ENCODE measurements around the gene AGAP1. TPM values are rescaled to one million over a fixed set of nuclear protein-coding genes. Genes with fewer than 3 reads are reported as not detected.

Gene AGAP1
- total and polyA plus RNA-seq, 2 donors: 1.7 to 3.0 TPM

DNA sequence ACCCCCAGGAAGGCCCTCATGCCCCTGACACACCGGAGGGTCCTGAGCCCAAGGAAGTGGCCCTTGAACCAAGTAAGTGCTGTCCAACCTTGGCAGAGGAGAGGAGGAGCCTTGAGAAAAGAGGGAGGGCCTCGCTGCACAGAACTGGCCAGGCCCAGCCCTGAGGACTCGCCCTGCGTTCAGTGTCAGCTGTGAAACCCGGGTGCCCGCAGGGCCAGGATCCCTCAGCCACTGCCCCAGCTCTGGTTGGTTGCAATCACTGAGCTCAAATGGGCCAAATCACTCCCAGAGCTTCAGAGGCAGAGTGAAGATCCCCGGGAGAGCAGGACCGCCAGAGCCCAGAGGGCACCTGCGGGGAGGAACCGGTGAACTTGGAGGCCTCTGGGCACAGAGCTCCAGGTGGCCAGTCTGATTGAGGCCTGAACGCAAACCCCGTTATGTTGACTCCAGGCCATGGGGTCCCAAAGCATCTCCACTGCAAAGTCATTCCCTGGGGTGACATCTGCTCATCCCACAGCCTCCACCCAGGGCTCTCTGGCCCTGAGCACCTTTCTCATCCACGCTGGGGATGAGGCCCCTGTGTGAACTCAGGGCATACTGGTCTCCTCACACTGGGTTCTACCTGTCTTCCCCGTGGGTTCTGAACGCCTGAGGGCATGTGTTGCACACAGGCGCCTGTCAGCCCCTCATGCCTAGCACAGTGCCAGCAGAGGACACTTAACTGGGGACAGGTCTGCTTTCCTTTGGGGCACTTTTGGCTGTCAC lies 662.4 kb downstream of the AGAP1 start:
- H3K27ac ChIP-seq (ENCODE audit: low read depth in 1 of 2, low read length in 1 of 2): no peak overlapping the region
- H3K4me3 ChIP-seq (ENCODE audit: low read length in 2 of 2): no peak overlapping the region
- 92% methylated on average over 16 of the region's 16 CpGs for WGBS
- no peak for DNase-seq (ENCODE audit: low read depth in 6 of 9, low spot score in 9 of 9)
- peaks cover 1 to 3% of the 10 kb centered on the region in 2 donors for H3K9me3 ChIP-seq (ENCODE audit: control insufficient read depth in 2 of 2, insufficient read depth in 1 of 2, low read length in 1 of 2)
- no peaks in the 10 kb centered on the region for H3K36me3 ChIP-seq (ENCODE audit: control insufficient read depth in 2 of 2, insufficient read depth in 2 of 2, low read length in 1 of 2)
- no peaks in the 10 kb centered on the region for H3K4me1 ChIP-seq (ENCODE audit: control insufficient read depth in 2 of 2, insufficient read depth in 2 of 2, low read length in 2 of 2)
- H3K27me3 ChIP-seq (ENCODE audit: control insufficient read depth in 2 of 2, insufficient read depth in 1 of 2, low read length in 1 of 2): peaks cover 35 to 51% of the 10 kb centered on the region in 2 donors

DNA sequence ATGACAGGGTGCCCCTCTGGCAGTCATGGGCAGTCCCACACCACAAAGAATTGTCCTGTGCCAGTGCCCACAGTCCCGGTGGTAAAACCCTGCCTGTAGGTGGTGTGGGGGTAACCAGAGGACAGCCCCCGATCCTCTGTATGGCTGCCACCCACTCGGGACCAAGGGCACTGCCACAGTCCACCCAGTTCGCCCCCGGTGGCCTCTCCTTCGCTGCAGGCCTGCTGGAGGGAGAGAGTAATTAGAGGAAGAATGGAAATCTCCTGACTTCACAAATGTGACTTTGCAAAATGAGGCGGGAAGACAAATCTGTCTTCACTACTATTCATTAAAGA lies 663.0 kb downstream of the AGAP1 start:
- WGBS: 82% methylated on average over 7 of the region's 7 CpGs
- DNase-seq (ENCODE audit: low read depth in 6 of 9, low spot score in 9 of 9): no peak
- H3K4me1 ChIP-seq (ENCODE audit: control insufficient read depth in 2 of 2, insufficient read depth in 2 of 2, low read length in 2 of 2): no peaks in the 10 kb centered on the region
- H3K27ac ChIP-seq (ENCODE audit: low read depth in 1 of 2, low read length in 1 of 2): no peak overlapping the region
- no peaks in the 10 kb centered on the region for H3K36me3 ChIP-seq (ENCODE audit: control insufficient read depth in 2 of 2, insufficient read depth in 2 of 2, low read length in 1 of 2)
- peaks cover 40 to 56% of the 10 kb centered on the region in 2 donors for H3K27me3 ChIP-seq (ENCODE audit: control insufficient read depth in 2 of 2, insufficient read depth in 1 of 2, low read length in 1 of 2)
- no peak overlapping the region for H3K4me3 ChIP-seq (ENCODE audit: low read length in 2 of 2)
- peaks cover 1 to 3% of the 10 kb centered on the region in 2 donors for H3K9me3 ChIP-seq (ENCODE audit: control insufficient read depth in 2 of 2, insufficient read depth in 1 of 2, low read length in 1 of 2)

DNA sequence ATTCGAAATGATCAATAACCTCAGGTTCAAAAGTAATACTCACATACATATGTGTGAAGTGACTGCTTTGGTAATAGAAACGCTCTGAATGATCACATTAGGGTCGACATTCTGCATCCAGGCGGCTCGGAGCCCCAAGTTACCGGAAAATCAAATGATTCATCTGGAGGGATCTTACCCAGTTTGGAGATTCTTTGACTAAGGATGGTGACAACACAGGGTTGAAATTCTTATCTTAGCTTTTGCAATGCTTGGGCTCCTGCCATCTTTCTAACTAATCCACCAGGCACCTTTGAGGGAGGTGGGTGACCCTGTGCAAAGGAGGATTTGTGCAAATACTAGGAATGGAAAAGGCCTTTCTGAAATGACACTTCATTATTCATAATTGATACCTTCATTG lies 663.5 kb downstream of the AGAP1 start:
- DNase-seq (ENCODE audit: low read depth in 6 of 9, low spot score in 9 of 9): no peak
- WGBS: 89% methylated on average over 6 of the region's 6 CpGs
- no peaks in the 10 kb centered on the region for H3K4me1 ChIP-seq (ENCODE audit: control insufficient read depth in 2 of 2, insufficient read depth in 2 of 2, low read length in 2 of 2)
- peaks cover 46 to 61% of the 10 kb centered on the region in 2 donors for H3K27me3 ChIP-seq (ENCODE audit: control insufficient read depth in 2 of 2, insufficient read depth in 1 of 2, low read length in 1 of 2)
- no peak overlapping the region for H3K4me3 ChIP-seq (ENCODE audit: low read length in 2 of 2)
- H3K27ac ChIP-seq (ENCODE audit: low read depth in 1 of 2, low read length in 1 of 2): no peak overlapping the region
- H3K36me3 ChIP-seq (ENCODE audit: control insufficient read depth in 2 of 2, insufficient read depth in 2 of 2, low read length in 1 of 2): no peaks in the 10 kb centered on the region
- peaks cover 1 to 3% of the 10 kb centered on the region in 2 donors for H3K9me3 ChIP-seq (ENCODE audit: control insufficient read depth in 2 of 2, insufficient read depth in 1 of 2, low read length in 1 of 2)

DNA sequence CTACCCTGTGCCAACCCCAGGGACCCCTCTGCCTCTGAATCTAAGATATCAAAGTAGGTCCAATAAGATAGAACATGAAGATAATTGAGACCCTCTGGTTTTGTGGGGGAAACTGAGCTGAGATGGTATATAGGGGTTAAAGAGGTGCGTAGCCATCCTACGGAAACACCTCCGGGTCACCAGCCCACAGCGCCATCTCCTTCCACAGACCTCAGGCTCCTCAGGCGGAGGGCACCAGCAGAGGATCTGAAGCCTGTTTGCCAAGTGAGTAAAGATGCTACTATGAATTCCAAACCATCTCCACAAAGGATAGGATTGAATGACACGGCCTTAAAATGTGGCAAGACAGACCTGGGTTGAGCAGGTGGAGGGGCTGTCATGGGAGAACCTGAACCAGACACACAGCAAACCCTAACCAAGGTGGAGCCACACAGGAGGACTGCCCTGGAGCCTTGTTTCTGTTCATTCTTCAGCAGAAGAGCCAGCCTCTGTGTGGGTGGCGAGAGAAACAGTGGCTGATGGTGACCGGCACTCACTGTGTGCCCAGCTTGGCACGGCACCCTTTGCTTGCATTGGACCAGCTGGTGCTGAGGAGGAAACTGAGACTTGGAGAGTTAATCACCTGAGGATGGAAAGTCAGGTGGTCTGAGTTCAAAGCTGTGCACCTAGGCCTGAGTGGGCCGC lies 664.1 kb downstream of the AGAP1 start:
- Histone ChIP-seq H3K27me3 (ENCODE audit: control insufficient read depth in 2 of 2, insufficient read depth in 1 of 2, low read length in 1 of 2) (peaks cover 52 to 67% of the 10 kb centered on the region in 2 donors), H3K4me3 (ENCODE audit: low read length in 2 of 2) (no peak overlapping the region), H3K9me3 (ENCODE audit: control insufficient read depth in 2 of 2, insufficient read depth in 1 of 2, low read length in 1 of 2) (peaks cover 0 to 1% of the 10 kb centered on the region in 2 donors), H3K4me1 (ENCODE audit: control insufficient read depth in 2 of 2, insufficient read depth in 2 of 2, low read length in 2 of 2) (no peaks in the 10 kb centered on the region), H3K36me3 (ENCODE audit: control insufficient read depth in 2 of 2, insufficient read depth in 2 of 2, low read length in 1 of 2) (no peaks in the 10 kb centered on the region), H3K27ac (ENCODE audit: low read depth in 1 of 2, low read length in 1 of 2) (no peak overlapping the region)
- 89% methylated on average over 10 of the region's 10 CpGs for WGBS
- DNase-seq (ENCODE audit: low read depth in 6 of 9, low spot score in 9 of 9): no peak

DNA sequence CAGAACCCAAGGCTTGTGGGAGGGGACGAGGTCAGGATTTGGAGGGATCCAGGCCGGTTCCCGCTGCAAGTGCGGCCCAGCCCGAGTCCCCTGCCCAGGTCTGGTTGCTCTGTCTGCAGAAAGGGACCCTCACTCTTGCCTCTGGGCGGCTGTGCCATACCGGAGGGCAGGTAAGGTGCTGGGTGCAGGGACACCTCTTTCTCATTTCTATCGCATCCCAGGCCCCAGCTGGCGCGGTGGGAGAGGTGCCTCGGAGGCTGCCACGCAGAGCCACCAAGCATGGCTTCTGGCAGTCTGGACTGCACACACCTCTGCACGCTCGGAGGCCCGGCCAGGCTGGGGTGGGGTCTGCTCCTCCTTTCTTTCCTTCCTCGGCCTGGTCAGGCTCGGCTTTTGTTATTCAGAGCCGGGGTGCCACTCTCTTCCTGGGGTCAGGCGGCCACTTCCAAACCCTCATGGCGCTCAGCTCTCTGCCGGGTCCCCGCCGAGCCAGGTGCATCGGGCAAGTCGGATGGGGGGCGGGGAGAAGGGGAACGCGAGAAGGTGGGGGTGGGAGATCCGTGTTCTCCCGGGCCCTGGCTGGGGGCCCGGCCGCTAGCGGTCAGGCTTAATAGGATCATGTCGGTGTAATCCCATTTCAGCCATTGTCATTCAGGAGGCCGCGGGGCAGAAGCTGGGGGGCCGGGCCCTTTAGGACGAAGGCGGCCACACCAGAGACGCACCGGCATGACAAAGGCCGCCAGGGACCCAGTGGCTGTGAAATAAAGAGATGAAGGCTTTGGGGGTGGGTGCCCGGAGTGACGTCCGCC lies 665.3 kb downstream of the AGAP1 start:
- H3K36me3 ChIP-seq (ENCODE audit: control insufficient read depth in 2 of 2, insufficient read depth in 2 of 2, low read length in 1 of 2): no peaks in the 10 kb centered on the region
- H3K4me3 ChIP-seq (ENCODE audit: low read length in 2 of 2): no peak overlapping the region
- peaks cover 64 to 80% of the 10 kb centered on the region in 2 donors for H3K27me3 ChIP-seq (ENCODE audit: control insufficient read depth in 2 of 2, insufficient read depth in 1 of 2, low read length in 1 of 2)
- no peaks in the 10 kb centered on the region for H3K9me3 ChIP-seq (ENCODE audit: control insufficient read depth in 2 of 2, insufficient read depth in 1 of 2, low read length in 1 of 2)
- no peaks in the 10 kb centered on the region for H3K4me1 ChIP-seq (ENCODE audit: control insufficient read depth in 2 of 2, insufficient read depth in 2 of 2, low read length in 2 of 2)
- no peak for DNase-seq (ENCODE audit: low read depth in 6 of 9, low spot score in 9 of 9)
- no peak overlapping the region for H3K27ac ChIP-seq (ENCODE audit: low read depth in 1 of 2, low read length in 1 of 2)
- 11% methylated on average over 45 of the region's 45 CpGs for WGBS

DNA sequence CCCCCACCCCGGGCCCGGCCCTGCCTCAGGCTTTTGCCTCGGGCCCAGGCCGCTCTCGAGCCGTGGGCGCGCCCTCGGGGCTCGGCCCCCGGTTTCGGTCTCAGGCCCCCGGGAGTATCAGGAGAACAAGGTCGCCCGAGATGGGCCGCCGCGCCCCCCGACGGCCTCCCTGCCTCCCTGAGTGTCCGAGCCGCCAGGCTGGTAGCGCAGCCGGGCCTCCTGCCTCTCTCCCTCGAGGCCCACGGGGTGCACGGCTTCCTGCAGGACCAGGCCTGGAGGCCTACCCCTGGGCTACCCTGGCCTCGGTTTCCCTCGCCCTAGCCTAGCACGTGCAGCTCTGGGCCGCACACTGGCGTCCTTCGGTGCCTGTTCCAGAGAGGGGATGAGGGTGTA lies 665.9 kb downstream of the AGAP1 start:
- Histone ChIP-seq H3K27me3 (ENCODE audit: control insufficient read depth in 2 of 2, insufficient read depth in 1 of 2, low read length in 1 of 2) (peaks cover 70 to 86% of the 10 kb centered on the region in 2 donors), H3K36me3 (ENCODE audit: control insufficient read depth in 2 of 2, insufficient read depth in 2 of 2, low read length in 1 of 2) (no peaks in the 10 kb centered on the region), H3K27ac (ENCODE audit: low read depth in 1 of 2, low read length in 1 of 2) (no peak overlapping the region), H3K4me1 (ENCODE audit: control insufficient read depth in 2 of 2, insufficient read depth in 2 of 2, low read length in 2 of 2) (no peaks in the 10 kb centered on the region), H3K9me3 (ENCODE audit: control insufficient read depth in 2 of 2, insufficient read depth in 1 of 2, low read length in 1 of 2) (no peaks in the 10 kb centered on the region), H3K4me3 (ENCODE audit: low read length in 2 of 2) (no peak overlapping the region)
- 11% methylated on average over 33 of the region's 33 CpGs for WGBS
- DNase-seq (ENCODE audit: low read depth in 6 of 9, low spot score in 9 of 9): no peak

DNA sequence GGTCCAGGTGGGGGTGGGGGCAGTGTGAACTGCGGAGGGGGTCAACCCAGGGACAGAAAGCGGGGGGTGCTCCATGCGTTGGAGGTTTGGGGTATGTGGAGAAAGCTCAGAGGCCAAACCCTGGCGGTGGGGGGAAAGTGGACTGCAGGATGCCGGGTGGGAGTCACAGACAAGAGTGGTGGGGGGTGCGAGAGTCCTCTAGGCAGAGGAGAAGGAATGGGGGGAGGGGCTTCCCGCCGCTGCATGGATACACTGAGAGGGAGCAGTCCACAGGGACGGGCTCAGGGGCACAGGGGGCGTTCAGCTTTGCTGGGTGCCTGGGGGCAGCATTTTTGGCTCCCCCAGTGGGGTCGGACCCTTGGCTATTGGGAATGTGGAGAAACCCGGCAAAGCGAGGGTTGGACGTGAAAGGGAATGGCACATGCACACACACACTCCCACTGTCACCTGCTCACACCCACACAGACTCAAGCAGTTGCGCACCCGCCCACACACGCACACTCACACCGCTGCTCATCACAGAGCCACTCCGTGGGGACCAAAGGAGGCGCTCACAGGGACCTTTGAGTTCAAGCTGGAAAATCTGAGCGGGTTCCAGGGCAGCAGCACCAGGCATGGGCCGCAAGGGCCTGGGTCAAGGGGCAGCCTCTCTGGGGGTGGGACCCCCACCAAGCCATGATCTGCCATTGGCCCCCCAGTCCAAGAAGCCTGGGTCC lies 666.7 kb downstream of the AGAP1 start:
- Histone ChIP-seq H3K27ac (ENCODE audit: low read depth in 1 of 2, low read length in 1 of 2) (no peak overlapping the region), H3K27me3 (ENCODE audit: control insufficient read depth in 2 of 2, insufficient read depth in 1 of 2, low read length in 1 of 2) (peaks cover 77 to 93% of the 10 kb centered on the region in 2 donors), H3K4me1 (ENCODE audit: control insufficient read depth in 2 of 2, insufficient read depth in 2 of 2, low read length in 2 of 2) (no peaks in the 10 kb centered on the region), H3K36me3 (ENCODE audit: control insufficient read depth in 2 of 2, insufficient read depth in 2 of 2, low read length in 1 of 2) (no peaks in the 10 kb centered on the region), H3K9me3 (ENCODE audit: control insufficient read depth in 2 of 2, insufficient read depth in 1 of 2, low read length in 1 of 2) (no peaks in the 10 kb centered on the region), H3K4me3 (ENCODE audit: low read length in 2 of 2) (no peak overlapping the region)
- WGBS: 21% methylated on average over 22 of the region's 22 CpGs
- DNase-seq (ENCODE audit: low read depth in 6 of 9, low spot score in 9 of 9): no peak

DNA sequence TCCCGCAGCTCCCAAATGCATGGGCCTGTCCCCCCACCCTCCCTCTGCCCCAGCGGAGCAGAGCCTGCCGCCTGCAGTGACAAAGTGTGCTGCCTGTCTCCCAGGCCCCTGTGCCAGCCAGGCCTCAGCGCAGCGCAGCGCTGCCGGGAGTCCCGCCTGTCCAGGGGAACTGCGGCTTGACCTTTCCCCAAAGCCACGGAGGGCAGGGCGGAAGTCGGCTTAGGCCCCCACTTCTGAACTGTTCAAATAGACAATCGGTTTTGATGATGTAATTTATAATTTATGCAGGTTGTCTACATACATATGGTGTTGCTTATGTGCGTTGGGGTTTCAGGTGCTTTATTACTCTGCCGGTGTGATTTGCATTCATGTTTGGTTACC lies 667.2 kb downstream of the AGAP1 start:
- 31% methylated on average over 15 of the region's 15 CpGs for WGBS
- Histone ChIP-seq H3K9me3 (ENCODE audit: control insufficient read depth in 2 of 2, insufficient read depth in 1 of 2, low read length in 1 of 2) (no peaks in the 10 kb centered on the region), H3K27ac (ENCODE audit: low read depth in 1 of 2, low read length in 1 of 2) (no peak overlapping the region), H3K4me1 (ENCODE audit: control insufficient read depth in 2 of 2, insufficient read depth in 2 of 2, low read length in 2 of 2) (no peaks in the 10 kb centered on the region), H3K27me3 (ENCODE audit: control insufficient read depth in 2 of 2, insufficient read depth in 1 of 2, low read length in 1 of 2) (peaks cover 83 to 97% of the 10 kb centered on the region in 2 donors), H3K4me3 (ENCODE audit: low read length in 2 of 2) (no peak overlapping the region), H3K36me3 (ENCODE audit: control insufficient read depth in 2 of 2, insufficient read depth in 2 of 2, low read length in 1 of 2) (no peaks in the 10 kb centered on the region)
- no peak for DNase-seq (ENCODE audit: low read depth in 6 of 9, low spot score in 9 of 9)
